CD4-positive, alpha-beta T cell treated with Interleukin-15 for 4 hours (primary cell): Measurements from ENCODE around the gene TSPAN18.

Source experiments
- DNase-seq: peaks from one replicate; pipeline ENCODE4 v3.0.0-alpha.2; 2020; ENCODE audit warnings: low spot score

TSPAN18 gene

GRCh38 chr11:44979543-44980399, 253.0 kb downstream of the TSPAN18 start:
- DNase-seq: no peak

- no peak for DNase-seq
Measured at GRCh38 chr11:44980533-44981427, 254.0 kb downstream of the TSPAN18 start.
